NCI-H146 treated with DMSO at 0.1 percent for 48 hours (cell line): ENCODE results near the gene MAT2B.

Experiments used
- DNase-seq: peaks from one replicate; lab custom pipeline; 2025; ENCODE audit not compliant: unreplicated experiment; lab: John Stamatoyannopoulos, UW

The MAT2B gene

GRCh38 chr5:163505368-163506094 is at the start of gene MAT2B:
Gene MAT2B (plus strand): TSS chr5:163505619. CDS start chr5:163505687, 68 bp downstream.
- DNase-seq: peak; percentile 89

- DNase-seq: no peak
Measured at GRCh38 chr5:163456029-163456589, 49.3 kb upstream of the MAT2B start.

- DNase-seq: no peak
Measured at GRCh38 chr5:163456840-163457239, 48.6 kb upstream of the MAT2B start.

GRCh38 chr5:163458778-163459385 is 46.5 kb upstream of the MAT2B start:
- no peak for DNase-seq

- DNase-seq: peak; percentile 52
Measured at GRCh38 chr5:163459462-163459818, 46.0 kb upstream of the MAT2B start.

- peak; percentile 89 for DNase-seq
Measured at GRCh38 chr5:163459819-163460561, 45.4 kb upstream of the MAT2B start, which contains the start of gene NUDCD2. Gene NUDCD2 (minus strand): TSS chr5:163460102. CDS start chr5:163460050, 52 bp downstream.

- DNase-seq: peak; percentile 40
Measured at GRCh38 chr5:163460562-163461171, 44.8 kb upstream of the MAT2B start, which contains the start of gene HMMR. Gene HMMR (plus strand): TSS chr5:163460632. CDS start chr5:163460693, 61 bp downstream.

- DNase-seq: no peak
Measured at GRCh38 chr5:163463063-163463435, 42.4 kb upstream of the MAT2B start.

- no peak for DNase-seq
Measured at GRCh38 chr5:163467682-163468081, 37.7 kb upstream of the MAT2B start.

GRCh38 chr5:163473635-163474243 is 31.7 kb upstream of the MAT2B start:
- no peak for DNase-seq

GRCh38 chr5:163475411-163475810 is 30.0 kb upstream of the MAT2B start:
- DNase-seq: no peak

GRCh38 chr5:163478126-163478981 is 27.1 kb upstream of the MAT2B start:
- no peak for DNase-seq

- DNase-seq: no peak
Measured at GRCh38 chr5:163478982-163479271, 26.5 kb upstream of the MAT2B start.

- no peak for DNase-seq
Measured at GRCh38 chr5:163489055-163489744, 16.2 kb upstream of the MAT2B start.

GRCh38 chr5:163489745-163490075 is 15.7 kb upstream of the MAT2B start:
- DNase-seq: no peak

GRCh38 chr5:163496286-163496685 is 9.1 kb upstream of the MAT2B start:
- DNase-seq: no peak

GRCh38 chr5:163497315-163497714 is 8.1 kb upstream of the MAT2B start:
- no peak for DNase-seq

GRCh38 chr5:163498886-163499285 is 6.5 kb upstream of the MAT2B start:
- no peak for DNase-seq

GRCh38 chr5:163502521-163502920 is 2.9 kb upstream of the MAT2B start:
- no peak for DNase-seq
